UCSD-AML1 (cell line): ENCODE results near the gene TMEM271.

Source experiments
- DNase-seq: peaks from one replicate; lab custom pipeline; 2025; ENCODE audit not compliant: unreplicated experiment; lab: John Stamatoyannopoulos, UW

Gene TMEM271

GRCh38 chr4:534576-535151, 41.4 kb downstream of the TMEM271 start:
- DNase-seq, result no peak

- DNase-seq, result no peak
Measured at GRCh38 chr4:534101-534575, 42.0 kb downstream of the TMEM271 start.

- DNase-seq, result no peak
Measured at GRCh38 chr4:533318-534100, 42.6 kb downstream of the TMEM271 start.

- DNase-seq, result no peak
Measured at GRCh38 chr4:532588-533317, 43.3 kb downstream of the TMEM271 start.

- DNase-seq, result no peak
Measured at GRCh38 chr4:531721-532565, 44.2 kb downstream of the TMEM271 start.

GRCh38 chr4:531076-531475, 45.0 kb downstream of the TMEM271 start:
- DNase-seq, result no peak

- no peak for DNase-seq
Measured at GRCh38 chr4:530017-530781, 45.9 kb downstream of the TMEM271 start.

- DNase-seq, result no peak
Measured at GRCh38 chr4:529563-529962, 46.5 kb downstream of the TMEM271 start.

GRCh38 chr4:528835-529234, 47.3 kb downstream of the TMEM271 start:
- DNase-seq, result no peak

- DNase-seq, result no peak
Measured at GRCh38 chr4:528296-528695, 47.8 kb downstream of the TMEM271 start.

- DNase-seq, result no peak
Measured at GRCh38 chr4:526971-527460, 49.1 kb downstream of the TMEM271 start.

GRCh38 chr4:526189-526909, 49.7 kb downstream of the TMEM271 start:
- no peak for DNase-seq

- no peak for DNase-seq
Measured at GRCh38 chr4:525660-526059, 50.4 kb downstream of the TMEM271 start.

GRCh38 chr4:524196-524595, 51.9 kb downstream of the TMEM271 start:
- DNase-seq, result no peak
